Esophagus squamous epithelium (tissue), 5 donors: Measurements from ENCODE around the gene BCAR3. TPM values are rescaled to one million over a fixed set of nuclear protein-coding genes. Genes with fewer than 3 reads are reported as not detected.

ENCODE experiments used
- DNase-seq: peaks from one replicate; lab custom pipeline; 2025; lab: John Stamatoyannopoulos, UW
- H3K27ac ChIP-seq, 4 donors: fragments of 200-600 bp; sonication (generic); one replicate each; pipeline ENCODE4 v1.5.1; 2016 to 2019; ENCODE audit warnings: mild to moderate bottlenecking in 1 of 4
- H3K27me3 ChIP-seq, 4 donors: fragments of 200-600 bp; sonication (generic); 1 replicate in 3 of 4; 2 replicates in 1 of 4; pipeline versions ENCODE4 v1.5.1 to v1.6.0; 2017 to 2021; ENCODE audit warnings: antibody characterized with exemption in 1 of 4
- H3K36me3 ChIP-seq, 3 donors: fragments of 200-600 bp; sonication (generic); one replicate each; pipeline ENCODE4 v1.5.1; 2016 to 2019
- H3K4me1 ChIP-seq, 3 donors: fragments of 200-600 bp; sonication (generic); one replicate each; pipeline ENCODE4 v1.5.1; 2017 to 2019
- H3K4me3 ChIP-seq, 4 donors: fragments of 200-600 bp; sonication (generic); 1 replicate in 3 of 4; 2 replicates in 1 of 4; pipeline ENCODE4 v1.5.1; 2016 to 2019; ENCODE audit warnings: mild to moderate bottlenecking in 2 of 4, moderate library complexity in 1 of 4
- H3K9me3 ChIP-seq, 3 donors: fragments of 200-600 bp; sonication (generic); one replicate each; pipeline ENCODE4 v1.5.1; 2016 to 2019
- CTCF ChIP-seq, 6 experiments: fragments of 450-650 bp in 4 of 6; fragments of 200-600 bp in 2 of 6; sonication (generic) in 2 of 6; IDR thresholded peaks; one replicate each; pipeline ENCODE4 v1.5.1; 2016 to 2019; ENCODE audit warnings: antibody characterized with exemption in 6 of 6, mild to moderate bottlenecking in 4 of 6, moderate library complexity in 4 of 6
- POLR2A ChIP-seq, 4 donors: fragments of 450-650 bp; IDR thresholded peaks; one replicate each; pipeline ENCODE4 v1.6.1; 2017; ENCODE audit warnings: antibody characterized with exemption in 4 of 4, mild to moderate bottlenecking in 4 of 4, moderate library complexity in 3 of 4
- WGBS, 2 donors: methylation state at CpG; one replicate each; pipeline ENCODE4 v1.1.5; 2018; 5-methylcytosine and 5-hydroxymethylcytosine counted together
- intact Hi-C: fragments of 100-400 bp; cut with DNase I; formaldehyde crosslinking; loops from one replicate; pipeline ENCODE4 v1.15.0; 2022
- total RNA-seq, 4 donors: library from RNA; depleted of rRNA; stranded (reverse); fragments of >200 nt; gene quantifications; one replicate each; pipeline ENCODE4 v1.1.0, GENCODE V29; 2016
- donor health status: DM: yes; HTN: yes; CAD: no.

BCAR3 gene
- total RNA-seq, 4 donors from 2014 or later, result 6.9 to 17.5 (median 9.4) TPM

- DNase-seq, result no peak
- Histone ChIP-seq H3K4me1 (peaks cover 0 to 40% (median 15%) of the 10 kb centered on the region in 3 donors), H3K36me3 (peaks cover 0 to 84% (median 0%) of the 10 kb centered on the region in 3 donors), H3K27me3 (no peaks in the 10 kb centered on the region), H3K27ac (no peak overlapping the region), H3K4me3 (no peak overlapping the region), H3K9me3 (no peaks in the 10 kb centered on the region)
- intact Hi-C loops, result no loop called here
- WGBS, 2 donors, result 83 to 89% methylated on average over 11 to 14 of the region's 18 CpGs
- TF ChIP-seq CTCF (IDR thresholded peaks at IDR 0.05), result no peak
- TF ChIP-seq POLR2A (IDR thresholded peaks at IDR 0.05), result no peak
These were observed 103.9 kb downstream of the BCAR3 start for GRCh38 chr1:93577536-93578432.

- DNase-seq, result no peak
- H3K9me3 ChIP-seq, result no peaks in the 10 kb centered on the region
- TF ChIP-seq CTCF (IDR thresholded peaks at IDR 0.05) (no peak), POLR2A (IDR thresholded peaks at IDR 0.05) (no peak)
- intact Hi-C loops, result no loop called here
- H3K27me3 ChIP-seq, result no peaks in the 10 kb centered on the region
- peak overlapping the region in 1 of 4 donors; percentile 27 for H3K27ac ChIP-seq
- H3K36me3 ChIP-seq, result peaks cover 0 to 84% (median 0%) of the 10 kb centered on the region in 3 donors
- 83 to 100% methylated on average over 2 of the region's 2 CpGs for WGBS, 2 donors
- H3K4me1 ChIP-seq, result peaks cover 0 to 40% (median 15%) of the 10 kb centered on the region in 3 donors
- no peak overlapping the region for H3K4me3 ChIP-seq
These were observed 104.9 kb downstream of the BCAR3 start for GRCh38 chr1:93576746-93577145.

- DNase-seq, result no peak
- Histone ChIP-seq H3K27ac (peak overlapping the region in 1 of 4 donors; percentile 27), H3K36me3 (peaks cover 0 to 84% (median 0%) of the 10 kb centered on the region in 3 donors), H3K27me3 (no peaks in the 10 kb centered on the region), H3K4me3 (no peak overlapping the region), H3K9me3 (no peaks in the 10 kb centered on the region), H3K4me1 (peaks cover 0 to 40% (median 15%) of the 10 kb centered on the region in 3 donors)
- 46 to 50% methylated on average over 9 of the region's 9 CpGs for WGBS, 2 donors
- TF ChIP-seq POLR2A (IDR thresholded peaks at IDR 0.05) (no peak), CTCF (IDR thresholded peaks at IDR 0.05) (no peak)
- intact Hi-C loops, result no loop called here
These were observed 105.3 kb downstream of the BCAR3 start for GRCh38 chr1:93576346-93576745.

GRCh38 chr1:93575621-93576284 lies 105.9 kb downstream of the BCAR3 start:
- Histone ChIP-seq H3K4me3 (no peak overlapping the region), H3K9me3 (no peaks in the 10 kb centered on the region), H3K27ac (no peak overlapping the region), H3K36me3 (peaks cover 0 to 84% (median 0%) of the 10 kb centered on the region in 3 donors), H3K4me1 (peaks cover 0 to 39% (median 15%) of the 10 kb centered on the region in 3 donors), H3K27me3 (no peaks in the 10 kb centered on the region)
- intact Hi-C loops, result no loop called here
- no peak for DNase-seq
- TF ChIP-seq POLR2A (IDR thresholded peaks at IDR 0.05), result no peak
- no peak for TF ChIP-seq CTCF (IDR thresholded peaks at IDR 0.05)
- WGBS, 2 donors, result 45 to 53% methylated on average over 4 to 6 of the region's 10 CpGs

GRCh38 chr1:93574991-93575390 lies 106.6 kb downstream of the BCAR3 start:
- TF ChIP-seq CTCF (IDR thresholded peaks at IDR 0.05) (no peak), POLR2A (IDR thresholded peaks at IDR 0.05) (no peak)
- H3K4me3 ChIP-seq, result no peak overlapping the region
- no peaks in the 10 kb centered on the region for H3K9me3 ChIP-seq
- H3K4me1 ChIP-seq, result peaks cover 0 to 31% (median 11%) of the 10 kb centered on the region in 3 donors
- no peak overlapping the region for H3K27ac ChIP-seq
- H3K27me3 ChIP-seq, result no peaks in the 10 kb centered on the region
- peaks cover 0 to 88% (median 0%) of the 10 kb centered on the region in 3 donors for H3K36me3 ChIP-seq
- intact Hi-C loops, result no loop called here
- DNase-seq, result no peak
- 90 to 98% methylated on average over 6 of the region's 6 CpGs for WGBS, 2 donors
